ENCODE data around the gene PACS1. TPM values are rescaled to one million over a fixed set of nuclear protein-coding genes. Genes with fewer than 3 reads are reported as not detected.
"Not testable (repeated sequence)": the region's sequence is repeated elsewhere in the genome, so short reads cannot be mapped to it uniquely, and the experiment has no call there.

Gene PACS1
- total RNA-seq, 1 donor from 2014 or later: 50.8 TPM

- intact Hi-C loops (cut with DNase I): no loop called here
- Histone ChIP-seq H3K9me3 (no peaks in the 10 kb centered on the region), H3K4me1 (peaks cover 36% of the 10 kb centered on the region), H3K36me3 (peaks cover 36% of the 10 kb centered on the region), H3K4me3 (no peak overlapping the region), H3K27me3 (ENCODE audit: low read depth) (no peaks in the 10 kb centered on the region), H3K27ac (no peak overlapping the region)
- ATAC-seq (no peak), DNase-seq (no peak)
- TF ChIP-seq, protein P1, sequence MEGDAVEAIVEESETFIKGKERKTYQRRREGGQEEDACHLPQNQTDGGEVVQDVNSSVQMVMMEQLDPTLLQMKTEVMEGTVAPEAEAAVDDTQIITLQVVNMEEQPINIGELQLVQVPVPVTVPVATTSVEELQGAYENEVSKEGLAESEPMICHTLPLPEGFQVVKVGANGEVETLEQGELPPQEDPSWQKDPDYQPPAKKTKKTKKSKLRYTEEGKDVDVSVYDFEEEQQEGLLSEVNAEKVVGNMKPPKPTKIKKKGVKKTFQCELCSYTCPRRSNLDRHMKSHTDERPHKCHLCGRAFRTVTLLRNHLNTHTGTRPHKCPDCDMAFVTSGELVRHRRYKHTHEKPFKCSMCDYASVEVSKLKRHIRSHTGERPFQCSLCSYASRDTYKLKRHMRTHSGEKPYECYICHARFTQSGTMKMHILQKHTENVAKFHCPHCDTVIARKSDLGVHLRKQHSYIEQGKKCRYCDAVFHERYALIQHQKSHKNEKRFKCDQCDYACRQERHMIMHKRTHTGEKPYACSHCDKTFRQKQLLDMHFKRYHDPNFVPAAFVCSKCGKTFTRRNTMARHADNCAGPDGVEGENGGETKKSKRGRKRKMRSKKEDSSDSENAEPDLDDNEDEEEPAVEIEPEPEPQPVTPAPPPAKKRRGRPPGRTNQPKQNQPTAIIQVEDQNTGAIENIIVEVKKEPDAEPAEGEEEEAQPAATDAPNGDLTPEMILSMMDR (IDR thresholded peaks at IDR 0.05): no peak
Observed at GRCh38 chr11:66072518-66072917, 2.4 kb downstream of the PACS1 start.

GRCh38 chr11:66073669-66074068 is 3.6 kb downstream of the PACS1 start:
- TF ChIP-seq, protein P1 (IDR thresholded peaks at IDR 0.05): no peak
- peaks cover 24% of the 10 kb centered on the region for H3K36me3 ChIP-seq
- ATAC-seq (no peak), DNase-seq (no peak)
- H3K9me3 ChIP-seq: no peaks in the 10 kb centered on the region
- peaks cover 25% of the 10 kb centered on the region for H3K4me1 ChIP-seq
- no peak overlapping the region for H3K27ac ChIP-seq
- intact Hi-C loops (cut with DNase I): no loop called here
- no peaks in the 10 kb centered on the region for H3K27me3 ChIP-seq (ENCODE audit: low read depth)
- H3K4me3 ChIP-seq: no peak overlapping the region

GRCh38 chr11:66075273-66075672 is 5.2 kb downstream of the PACS1 start:
- H3K4me1 ChIP-seq: peaks cover 20% of the 10 kb centered on the region
- TF ChIP-seq, protein P1 (IDR thresholded peaks at IDR 0.05): no peak
- intact Hi-C loops (cut with DNase I): no loop called here
- peaks cover 19% of the 10 kb centered on the region for H3K36me3 ChIP-seq
- no peak overlapping the region for H3K27ac ChIP-seq
- DNase-seq (no peak), ATAC-seq (no peak)
- no peaks in the 10 kb centered on the region for H3K9me3 ChIP-seq
- H3K27me3 ChIP-seq (ENCODE audit: low read depth): no peaks in the 10 kb centered on the region
- no peak overlapping the region for H3K4me3 ChIP-seq

DNA sequence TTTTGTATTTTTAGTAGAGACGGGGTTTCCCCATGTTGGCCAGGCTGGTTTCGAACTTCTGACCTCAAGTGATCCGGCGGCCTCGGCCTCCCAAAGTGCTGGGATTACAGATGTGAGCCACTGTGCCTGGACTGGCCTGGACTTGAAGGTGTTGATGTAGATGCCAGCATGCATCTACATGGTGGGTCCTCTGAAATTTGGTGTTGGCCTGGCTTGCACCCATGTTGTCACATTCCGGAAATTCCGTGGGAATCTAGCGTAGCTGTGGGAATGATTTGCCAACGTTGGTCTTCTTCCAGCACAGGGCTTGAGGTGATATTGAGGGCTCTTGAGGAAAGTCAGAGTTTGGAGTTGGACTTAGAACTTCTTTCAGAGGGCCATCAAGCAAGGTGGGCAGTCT is 6.5 kb downstream of the PACS1 start:
- no peaks in the 10 kb centered on the region for H3K27me3 ChIP-seq (ENCODE audit: low read depth)
- no peaks in the 10 kb centered on the region for H3K9me3 ChIP-seq
- no peak for DNase-seq
- intact Hi-C loops (cut with DNase I): no loop called here
- TF ChIP-seq, protein P1 (IDR thresholded peaks at IDR 0.05): no peak
- H3K27ac ChIP-seq: no peak overlapping the region
- peaks cover 28% of the 10 kb centered on the region for H3K4me1 ChIP-seq
- H3K36me3 ChIP-seq: peaks cover 19% of the 10 kb centered on the region
- H3K4me3 ChIP-seq: no peak overlapping the region
- ATAC-seq: no peak

DNA sequence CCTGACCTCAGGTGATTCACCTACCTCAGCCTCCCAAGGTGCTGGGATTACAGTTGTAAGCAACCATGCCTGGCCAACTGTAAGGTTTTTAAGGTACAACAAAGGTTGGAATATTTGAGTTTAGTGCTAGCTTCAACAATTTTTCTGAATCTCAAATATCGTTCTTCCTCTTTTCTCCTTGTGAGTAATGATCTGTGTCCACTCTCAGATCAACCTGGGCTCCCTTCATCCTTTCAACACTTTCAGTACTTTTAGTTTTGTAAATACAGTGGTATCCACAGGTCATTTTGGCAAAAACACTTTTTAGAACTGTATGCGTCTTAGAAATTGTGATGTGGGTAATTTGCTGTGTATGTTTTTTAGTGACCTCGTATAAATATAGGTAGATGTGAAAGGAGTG is 7.9 kb downstream of the PACS1 start:
- DNase-seq (no peak), ATAC-seq (no peak)
- Histone ChIP-seq H3K4me3 (no peak overlapping the region), H3K4me1 (peaks cover 33% of the 10 kb centered on the region), H3K27ac (no peak overlapping the region), H3K27me3 (ENCODE audit: low read depth) (no peaks in the 10 kb centered on the region), H3K9me3 (no peaks in the 10 kb centered on the region), H3K36me3 (peaks cover 12% of the 10 kb centered on the region)
- TF ChIP-seq, protein P1 (IDR thresholded peaks at IDR 0.05): no peak
- intact Hi-C loops (cut with DNase I): no loop called here

DNA sequence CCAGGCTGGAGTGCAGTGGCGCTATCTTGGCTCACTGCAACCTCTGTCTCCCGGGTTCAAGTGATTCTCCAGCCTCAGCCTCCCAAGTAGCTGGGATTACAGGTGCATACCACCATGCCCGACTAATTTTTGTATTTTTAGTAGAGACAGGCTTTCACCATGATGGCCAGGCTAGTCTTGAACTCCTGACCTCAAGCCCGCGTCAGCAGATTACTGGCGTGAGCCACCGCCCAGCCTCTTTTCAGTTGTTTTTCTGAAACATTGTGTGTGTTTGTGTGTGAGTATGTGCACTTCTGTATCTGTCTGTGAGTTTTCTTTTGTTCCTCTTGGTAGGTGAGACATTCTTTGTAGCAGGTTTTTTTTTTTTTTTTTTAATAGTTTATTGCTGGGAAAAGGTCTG is 8.9 kb downstream of the PACS1 start:
- H3K36me3 ChIP-seq; H3K27me3 ChIP-seq (ENCODE audit: low read depth); H3K4me3 ChIP-seq; H3K9me3 ChIP-seq; ATAC-seq; H3K27ac ChIP-seq; DNase-seq; intact Hi-C loops (cut with DNase I): not testable (repeated sequence)
- peaks cover 43% of the 10 kb centered on the region for H3K4me1 ChIP-seq
